ENCODE measurements around the gene POMGNT1. TPM values are rescaled to one million over a fixed set of nuclear protein-coding genes. Genes with fewer than 3 reads are reported as not detected.

The POMGNT1 gene
- total RNA-seq, 1 donor, result 42.0 TPM

DNA sequence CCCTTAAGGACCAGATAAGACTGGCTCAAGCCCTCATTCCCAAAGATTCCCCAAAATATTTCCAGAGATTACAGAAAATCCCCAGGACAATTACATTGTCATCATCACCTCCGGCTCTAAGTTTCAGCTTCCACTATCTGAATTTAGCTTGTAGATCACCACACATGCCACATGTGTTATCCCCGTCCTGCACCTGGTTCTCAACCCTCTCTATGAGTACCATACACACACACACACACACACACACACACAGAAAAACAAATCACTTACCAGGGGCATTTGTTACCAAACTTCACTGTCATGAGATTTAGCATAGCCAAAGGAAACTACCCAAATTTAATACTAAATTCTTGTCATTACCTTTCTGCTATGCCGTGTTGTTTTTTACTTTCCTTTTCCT is 38.7 kb downstream of the POMGNT1 start:
- no peak for DNase-seq (ENCODE audit: low read depth in 2 of 3, low spot score in 2 of 3)

DNA sequence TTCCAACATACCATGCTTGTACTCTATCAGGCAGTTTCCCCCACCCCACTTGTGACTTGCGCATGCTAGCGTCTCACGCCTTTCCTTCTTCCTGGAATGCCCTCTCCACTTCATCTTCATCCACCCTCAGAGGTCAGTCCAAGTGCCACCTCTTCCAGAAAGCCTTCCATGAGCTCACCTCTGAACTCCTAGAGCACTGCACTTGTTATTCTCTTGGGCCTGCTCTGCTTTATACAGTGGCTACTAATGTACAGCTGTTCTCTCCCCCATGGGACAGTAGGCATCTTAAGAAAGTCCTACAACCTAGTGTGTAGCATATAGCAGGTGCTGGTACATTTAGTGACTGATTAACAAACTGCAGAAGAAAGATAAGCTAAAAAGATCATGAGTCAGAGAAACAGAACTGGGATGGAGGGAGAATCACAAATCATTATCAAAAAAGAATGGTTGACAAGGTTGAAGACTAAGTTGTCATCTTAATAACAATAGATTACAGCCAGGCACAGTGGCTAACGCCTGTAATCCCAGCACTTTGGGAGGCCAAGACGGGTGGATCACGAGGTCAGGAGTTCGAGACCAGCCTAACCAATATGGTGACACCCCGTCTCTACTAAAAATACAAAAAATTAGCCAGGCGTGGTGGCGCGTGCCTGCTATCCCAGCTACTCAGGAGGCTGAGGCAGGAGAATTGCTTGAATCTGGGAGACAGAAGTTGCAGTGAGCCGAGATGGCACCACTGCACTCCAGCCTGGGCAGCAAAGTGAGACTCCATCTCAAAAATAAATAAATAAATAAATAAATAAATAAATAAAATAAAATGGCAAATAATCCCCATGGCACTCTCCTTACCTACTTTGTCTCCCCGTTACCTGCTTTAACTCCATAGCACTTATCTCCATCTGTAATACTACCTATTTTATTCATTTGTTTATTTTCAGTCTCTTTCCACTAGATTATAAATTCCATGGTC is 39.6 kb downstream of the POMGNT1 start:
- no peak for DNase-seq (ENCODE audit: low read depth in 2 of 3, low spot score in 2 of 3)

DNA sequence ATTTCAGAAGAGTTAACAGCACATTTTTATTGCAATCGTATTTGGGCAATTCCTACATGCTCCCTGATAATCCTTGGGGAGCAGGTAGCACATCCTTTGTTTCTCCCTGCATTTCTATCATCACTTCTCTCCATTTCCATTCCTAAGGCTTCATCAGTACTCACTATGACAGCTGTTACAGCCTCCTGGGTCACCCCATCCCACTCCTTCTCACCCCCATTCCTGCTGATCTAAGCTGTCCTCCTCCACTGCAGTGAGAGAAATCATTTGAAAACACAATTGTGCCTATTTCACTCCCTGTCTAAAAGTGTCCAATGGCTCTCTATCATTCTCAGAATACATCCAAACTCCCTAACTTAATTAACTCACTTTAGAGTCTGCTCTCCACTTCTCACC is 40.3 kb downstream of the POMGNT1 start:
- DNase-seq (ENCODE audit: low read depth in 2 of 3, low spot score in 2 of 3), result no peak

DNA sequence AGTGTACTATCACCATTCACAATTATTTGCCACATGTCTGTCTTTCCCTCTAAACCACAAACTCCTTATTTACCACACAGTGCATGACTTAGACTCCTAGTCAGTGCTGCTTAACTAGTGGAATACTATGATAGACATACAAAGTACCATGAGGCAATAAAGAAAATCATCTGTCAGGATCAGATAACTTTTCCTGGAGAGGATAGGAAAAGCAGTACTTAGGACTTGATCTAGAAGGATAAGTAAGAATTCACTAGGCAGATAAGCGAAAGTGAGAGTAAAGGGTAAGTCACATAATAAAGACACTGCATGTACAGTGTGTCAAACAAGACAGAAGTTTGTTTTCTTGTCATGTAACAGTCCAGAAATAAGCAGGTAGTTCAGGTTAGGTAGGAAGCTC is 44.5 kb downstream of the POMGNT1 start:
- no peak for DNase-seq (ENCODE audit: low read depth in 2 of 3, low spot score in 2 of 3)

DNA sequence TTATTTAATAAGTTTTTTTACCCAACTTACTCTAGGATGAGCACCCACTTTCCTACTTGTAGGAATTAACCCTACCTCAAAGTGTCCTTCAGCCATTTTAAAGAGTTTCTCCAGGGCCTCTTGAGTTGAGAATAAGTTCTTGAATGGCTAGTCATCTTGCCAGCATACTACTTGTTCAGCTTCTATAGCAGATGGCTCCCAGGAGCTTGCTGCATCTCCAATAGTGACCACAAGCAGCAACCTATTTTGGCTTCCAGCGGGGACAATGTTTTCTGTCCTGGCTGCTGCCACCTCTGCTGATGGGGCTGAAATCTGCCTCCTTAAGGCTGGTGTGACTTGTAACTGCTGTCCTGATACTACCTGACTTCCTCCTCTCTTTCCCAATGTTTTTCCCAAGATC is 45.0 kb downstream of the POMGNT1 start:
- DNase-seq (ENCODE audit: low read depth in 2 of 3, low spot score in 2 of 3), result no peak

DNA sequence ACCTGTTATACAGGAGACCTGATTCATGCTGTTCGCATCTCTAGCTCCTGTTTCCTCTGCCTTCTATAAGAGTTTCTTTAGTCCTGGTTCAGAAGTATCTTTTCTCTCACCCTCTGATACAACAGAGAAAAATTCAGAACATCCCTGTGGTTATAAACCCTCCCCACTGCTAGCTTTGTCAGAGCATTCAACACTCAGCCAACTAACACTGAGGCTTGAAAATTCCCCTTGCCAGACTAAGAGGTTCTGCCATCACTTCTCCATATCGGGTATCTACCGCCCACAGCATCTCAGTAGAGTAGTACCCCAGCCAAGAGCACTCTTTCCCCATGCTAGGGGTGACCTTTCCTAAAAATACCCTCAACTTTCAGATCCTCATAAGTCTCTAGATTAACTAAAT is 46.2 kb downstream of the POMGNT1 start:
- no peak for DNase-seq (ENCODE audit: low read depth in 2 of 3, low spot score in 2 of 3)

DNA sequence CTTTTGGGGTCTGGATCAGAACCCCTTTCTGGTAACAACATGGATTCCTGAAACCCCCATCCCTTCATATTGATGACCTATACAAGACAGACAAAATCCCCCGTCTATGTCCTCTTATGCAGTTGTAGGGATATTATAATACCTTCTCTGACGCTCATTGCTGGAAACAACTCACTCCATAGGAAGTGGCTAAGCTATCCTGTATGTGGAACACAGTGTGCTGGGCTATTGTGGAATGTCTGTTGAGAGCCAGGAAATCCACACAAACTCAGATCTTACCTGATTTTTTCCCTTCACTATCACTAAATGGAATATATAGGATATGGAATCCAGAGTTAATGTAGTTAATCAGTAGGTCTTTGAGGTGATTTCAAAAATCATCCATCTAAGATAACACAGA is 48.1 kb downstream of the POMGNT1 start:
- DNase-seq (ENCODE audit: low read depth in 2 of 3, low spot score in 2 of 3), result no peak

DNA sequence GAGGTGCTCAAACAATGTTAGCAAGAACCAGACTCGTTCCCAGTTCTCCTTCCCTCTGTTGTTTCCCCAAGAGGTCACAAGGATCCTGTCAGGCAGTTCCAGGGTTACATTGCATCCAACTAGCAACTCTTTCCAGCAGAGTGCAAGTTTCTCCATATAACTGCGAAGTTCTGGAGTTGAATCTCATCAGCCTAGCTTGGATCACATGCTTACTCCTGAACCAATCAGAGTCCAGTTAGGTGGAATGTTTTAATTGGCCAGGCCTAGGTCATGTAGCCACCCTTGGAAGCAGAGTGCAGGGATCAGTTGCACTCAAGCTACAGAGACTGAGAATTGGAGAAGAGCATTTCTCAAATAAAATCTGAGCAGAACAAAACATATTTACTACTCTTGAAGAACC is 49.9 kb downstream of the POMGNT1 start:
- no peak for DNase-seq (ENCODE audit: low read depth in 2 of 3, low spot score in 2 of 3)

Small RNAs within 50 kb of the gene (small RNA-seq; reads per million reads assigned to genes)
- not detected for gene AL672043.1

Other genes starting within 250 kb of the POMGNT1 start
- 3.5 TPM for gene PIK3R3, start 65.8 kb downstream of the POMGNT1 start, total RNA-seq
- not detected for gene TSPAN1, start 23.3 kb downstream of the POMGNT1 start, total RNA-seq
- not detected for gene P3R3URF, start 21.9 kb downstream of the POMGNT1 start, total RNA-seq
- gene LURAP1, start 4.9 kb upstream of the POMGNT1 start, total RNA-seq, result 8.9 TPM
- gene RAD54L, start 49.3 kb upstream of the POMGNT1 start, total RNA-seq, result 3.0 TPM
- gene LRRC41, start 105.2 kb upstream of the POMGNT1 start, total RNA-seq, result 96.7 TPM
- gene UQCRH, start 105.3 kb upstream of the POMGNT1 start, total RNA-seq, result 233 TPM
- gene NSUN4, start 142.4 kb upstream of the POMGNT1 start, total RNA-seq, result 34.7 TPM
- gene FAAH, start 195.9 kb upstream of the POMGNT1 start, total RNA-seq, result 14.8 TPM